AML-193 (cell line): Measurements from ENCODE around the gene MYH14.
"Not testable (repeated sequence)": the region's sequence is repeated elsewhere in the genome, so short reads cannot be mapped to it uniquely, and the experiment has no call there.

ENCODE experiments used
- DNase-seq, 2 experiments: peaks; one replicate each; lab custom pipeline; 2025; lab: John Stamatoyannopoulos, UW

The MYH14 gene

GRCh38 chr19:50320051-50320450 is 116.6 kb downstream of the MYH14 start:
- no peak for DNase-seq

- DNase-seq, result no peak
Measured at GRCh38 chr19:50320596-50320995, 117.2 kb downstream of the MYH14 start.

- DNase-seq, result no peak
Measured at GRCh38 chr19:50321831-50322230, 118.4 kb downstream of the MYH14 start.

GRCh38 chr19:50322234-50322633 is 118.8 kb downstream of the MYH14 start:
- no peak for DNase-seq

- no peak for DNase-seq
Measured at GRCh38 chr19:50322931-50323781, 119.7 kb downstream of the MYH14 start.

GRCh38 chr19:50323782-50324133 is 120.3 kb downstream of the MYH14 start:
- no peak for DNase-seq

- DNase-seq, result no peak
Measured at GRCh38 chr19:50324331-50324730, 120.9 kb downstream of the MYH14 start.

GRCh38 chr19:50325310-50326100 is 122.1 kb downstream of the MYH14 start:
- peak; percentile 30 to 45 for DNase-seq

- no peak for DNase-seq
Measured at GRCh38 chr19:50326101-50326664, 122.8 kb downstream of the MYH14 start.

- no peak for DNase-seq
Measured at GRCh38 chr19:50327013-50327412, 123.6 kb downstream of the MYH14 start.

GRCh38 chr19:50327461-50328223 is 124.2 kb downstream of the MYH14 start:
- no peak for DNase-seq

- no peak for DNase-seq
Measured at GRCh38 chr19:50328224-50328872, 124.9 kb downstream of the MYH14 start.

- DNase-seq, result no peak
Measured at GRCh38 chr19:50328873-50329145, 125.4 kb downstream of the MYH14 start.

GRCh38 chr19:50329146-50329925 is 125.9 kb downstream of the MYH14 start, which contains the start of gene KCNC3:
KCNC3 (minus strand) TSS chr19:50329377; CDS start chr19:50329082, 295 bp downstream.
- no peak for DNase-seq

GRCh38 chr19:50329926-50330294 is 126.5 kb downstream of the MYH14 start:
- DNase-seq, result not testable (repeated sequence)

- no peak for DNase-seq
Measured at GRCh38 chr19:50330365-50331078, 127.1 kb downstream of the MYH14 start.

GRCh38 chr19:50331221-50331993 is 128.0 kb downstream of the MYH14 start:
- no peak for DNase-seq

GRCh38 chr19:50331994-50332243 is 128.5 kb downstream of the MYH14 start:
- no peak for DNase-seq

GRCh38 chr19:50332244-50333038 is 129.0 kb downstream of the MYH14 start:
- no peak for DNase-seq
